ENCODE measurements around the gene STIP1. TPM values are rescaled to one million over a fixed set of nuclear protein-coding genes. Genes with fewer than 3 reads are reported as not detected.

The STIP1 gene
- total RNA-seq, 1 donor from 2014 or later, result 69.9 TPM

DNA sequence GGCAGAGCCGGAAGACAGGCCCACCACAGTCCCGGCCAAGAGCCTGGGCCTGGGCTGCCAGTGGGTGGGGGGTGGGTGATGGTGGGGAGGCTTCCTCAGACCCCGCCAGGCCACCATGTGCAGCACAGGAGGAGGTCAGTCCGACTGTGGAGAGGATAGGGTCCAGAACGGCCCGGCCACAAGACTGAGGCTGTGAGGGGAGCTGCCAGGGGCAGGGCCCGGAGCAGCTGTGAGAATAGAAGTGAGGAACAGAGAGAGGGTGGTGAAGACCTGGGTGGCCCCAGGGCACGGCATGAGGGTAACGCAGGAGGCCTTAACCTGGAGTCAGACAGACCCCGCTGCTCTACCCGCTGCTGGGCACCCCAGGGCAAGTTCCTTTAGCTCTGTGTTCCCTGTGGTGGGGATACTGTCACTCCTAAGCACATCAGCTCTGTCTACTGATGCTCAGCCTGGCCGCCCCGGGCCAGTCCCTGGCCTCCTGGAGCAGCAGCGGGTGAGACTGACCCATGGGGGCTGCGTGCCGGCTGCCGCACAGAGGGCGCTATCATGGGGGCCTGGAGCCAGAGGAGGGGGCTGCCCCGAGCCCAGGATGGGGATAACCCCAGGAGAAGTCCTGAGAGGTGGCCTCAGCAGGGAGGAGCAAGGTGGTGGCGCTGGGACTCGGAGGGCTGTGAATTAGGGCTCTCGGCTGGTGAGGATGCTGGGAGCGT lies 22.3 kb downstream of the STIP1 start:
- Histone ChIP-seq H3K36me3 (ENCODE audit: control insufficient read depth in 3 of 3, insufficient read depth in 3 of 3, low read length in 3 of 3) (peaks cover 18 to 25% (median 19%) of the 10 kb centered on the region in 3 donors), H3K9ac (ENCODE audit: low read depth in 1 of 3, low read length in 3 of 3) (peak overlapping the region; percentile 54 to 64 (median 62)), H3K4me3 (ENCODE audit: low read length in 3 of 3) (peak overlapping the region; percentile 52 to 67 (median 54)), H3K9me3 (ENCODE audit: control insufficient read depth in 3 of 3, low read length in 3 of 3) (no peaks in the 10 kb centered on the region), H3K27me3 (ENCODE audit: control insufficient read depth in 3 of 3, insufficient read depth in 3 of 3, low read length in 3 of 3) (no peaks in the 10 kb centered on the region), H3K4me1 (ENCODE audit: control insufficient read depth in 3 of 3, insufficient read depth in 3 of 3, low read length in 3 of 3) (peaks cover 15 to 35% (median 32%) of the 10 kb centered on the region in 3 donors), H3K27ac (ENCODE audit: low read depth, low read length) (peak overlapping the region; percentile 83)

DNA sequence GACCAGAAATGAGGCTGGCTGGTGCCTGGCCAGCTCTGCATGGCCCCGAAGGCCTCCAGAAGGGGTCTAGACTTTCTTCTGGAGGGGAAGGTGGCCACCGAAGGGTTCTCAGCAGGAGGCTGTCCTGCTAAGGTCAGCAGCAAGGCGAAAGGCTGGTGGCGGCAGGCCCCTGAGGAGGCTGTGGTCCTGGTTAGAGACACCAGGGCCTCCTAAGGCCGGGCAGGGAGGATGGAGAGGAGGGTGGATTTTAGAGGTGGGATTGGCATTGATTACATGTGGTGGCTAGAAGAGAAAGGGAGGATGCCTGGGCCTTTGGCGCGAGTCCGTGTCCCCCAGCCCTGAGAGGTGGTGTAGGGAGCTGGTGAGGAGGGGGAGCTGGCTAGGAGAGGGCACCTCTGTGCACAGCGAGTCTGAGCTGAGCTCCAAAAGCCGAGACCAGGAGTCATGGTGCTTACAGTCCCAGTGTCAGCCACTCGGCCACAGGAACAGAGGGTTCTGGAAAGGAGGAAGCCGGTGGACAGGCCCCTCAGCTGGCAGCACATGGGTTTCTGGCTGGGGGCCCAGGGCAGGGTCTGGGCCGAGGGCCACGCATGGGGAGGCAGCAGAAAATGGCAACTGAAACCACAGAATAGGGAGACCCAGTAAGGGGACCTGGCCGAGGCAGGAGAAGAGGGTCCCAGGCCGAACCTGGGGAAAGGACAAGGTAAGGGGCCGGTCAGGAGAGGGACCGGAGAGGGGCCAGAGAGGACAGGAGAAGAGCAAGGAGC lies 23.0 kb downstream of the STIP1 start:
- peaks cover 11 to 17% (median 11%) of the 10 kb centered on the region in 3 donors for H3K36me3 ChIP-seq (ENCODE audit: control insufficient read depth in 3 of 3, insufficient read depth in 3 of 3, low read length in 3 of 3)
- H3K4me1 ChIP-seq (ENCODE audit: control insufficient read depth in 3 of 3, insufficient read depth in 3 of 3, low read length in 3 of 3), result peaks cover 15 to 35% (median 31%) of the 10 kb centered on the region in 3 donors
- H3K27me3 ChIP-seq (ENCODE audit: control insufficient read depth in 3 of 3, insufficient read depth in 3 of 3, low read length in 3 of 3), result no peaks in the 10 kb centered on the region
- H3K27ac ChIP-seq (ENCODE audit: low read depth, low read length), result peak overlapping the region; percentile 83
- peak overlapping the region in 1 of 3 donors; percentile 64 for H3K9ac ChIP-seq (ENCODE audit: low read depth in 1 of 3, low read length in 3 of 3)
- no peaks in the 10 kb centered on the region for H3K9me3 ChIP-seq (ENCODE audit: control insufficient read depth in 3 of 3, low read length in 3 of 3)
- H3K4me3 ChIP-seq (ENCODE audit: low read length in 3 of 3), result no peak overlapping the region

DNA sequence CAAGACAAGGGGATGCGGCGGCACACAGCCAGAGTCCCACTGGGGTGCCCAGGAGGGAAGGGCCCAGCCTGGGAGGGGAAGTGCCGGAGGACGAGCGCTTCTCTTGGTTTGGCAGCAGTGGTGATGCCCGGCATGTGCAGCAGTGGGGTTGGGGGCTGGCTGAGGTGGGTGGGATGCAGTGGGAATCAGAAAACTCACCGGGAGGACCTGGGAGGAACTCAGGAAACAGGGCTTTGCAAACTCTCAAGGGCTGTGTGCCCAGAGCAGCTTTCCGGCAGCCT lies 23.5 kb downstream of the STIP1 start:
- H3K9me3 ChIP-seq (ENCODE audit: control insufficient read depth in 3 of 3, low read length in 3 of 3), result no peaks in the 10 kb centered on the region
- no peak overlapping the region for H3K27ac ChIP-seq (ENCODE audit: low read depth, low read length)
- H3K36me3 ChIP-seq (ENCODE audit: control insufficient read depth in 3 of 3, insufficient read depth in 3 of 3, low read length in 3 of 3), result peaks cover 8 to 15% (median 9%) of the 10 kb centered on the region in 3 donors
- H3K4me1 ChIP-seq (ENCODE audit: control insufficient read depth in 3 of 3, insufficient read depth in 3 of 3, low read length in 3 of 3), result peaks cover 10 to 30% (median 26%) of the 10 kb centered on the region in 3 donors
- no peaks in the 10 kb centered on the region for H3K27me3 ChIP-seq (ENCODE audit: control insufficient read depth in 3 of 3, insufficient read depth in 3 of 3, low read length in 3 of 3)
- no peak overlapping the region for H3K4me3 ChIP-seq (ENCODE audit: low read length in 3 of 3)
- H3K9ac ChIP-seq (ENCODE audit: low read depth in 1 of 3, low read length in 3 of 3), result no peak overlapping the region

DNA sequence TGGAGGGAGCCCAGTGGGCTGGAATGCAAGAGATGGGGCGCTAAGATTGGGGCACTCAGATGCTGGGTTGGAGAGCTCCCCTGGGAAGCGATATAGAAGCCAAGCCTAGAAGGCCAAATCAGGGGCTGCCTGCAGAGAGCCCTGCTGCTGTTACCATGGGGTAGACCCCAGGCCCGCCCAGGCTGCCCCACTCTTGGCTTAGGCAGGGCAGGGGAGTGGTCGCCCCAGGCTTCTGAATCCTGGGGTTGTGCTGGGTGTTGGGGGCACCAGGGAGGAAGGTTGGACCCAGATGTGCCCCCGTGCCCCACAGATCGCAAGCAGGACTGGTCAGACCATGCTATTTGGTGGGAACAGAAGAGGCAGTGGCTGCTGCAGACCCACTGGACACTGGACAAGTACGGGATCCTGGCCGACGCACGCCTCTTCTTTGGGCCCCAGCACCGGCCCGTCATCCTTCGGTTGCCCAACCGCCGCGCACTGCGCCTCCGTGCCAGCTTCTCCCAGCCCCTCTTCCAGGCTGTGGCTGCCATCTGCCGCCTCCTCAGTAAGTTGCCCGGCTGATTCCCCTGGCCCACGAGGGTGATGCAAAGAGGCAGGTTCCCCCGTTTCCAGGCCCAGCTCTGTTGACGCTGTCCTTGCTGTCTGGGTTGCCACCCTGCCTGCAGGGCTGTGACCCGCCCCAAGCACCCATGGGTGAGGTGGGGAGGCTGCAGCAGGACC lies 24.5 kb downstream of the STIP1 start:
- H3K27me3 ChIP-seq (ENCODE audit: control insufficient read depth in 3 of 3, insufficient read depth in 3 of 3, low read length in 3 of 3), result no peaks in the 10 kb centered on the region
- H3K9me3 ChIP-seq (ENCODE audit: control insufficient read depth in 3 of 3, low read length in 3 of 3), result no peaks in the 10 kb centered on the region
- no peak overlapping the region for H3K9ac ChIP-seq (ENCODE audit: low read depth in 1 of 3, low read length in 3 of 3)
- peaks cover 5 to 24% (median 21%) of the 10 kb centered on the region in 3 donors for H3K4me1 ChIP-seq (ENCODE audit: control insufficient read depth in 3 of 3, insufficient read depth in 3 of 3, low read length in 3 of 3)
- H3K36me3 ChIP-seq (ENCODE audit: control insufficient read depth in 3 of 3, insufficient read depth in 3 of 3, low read length in 3 of 3), result peaks cover 8 to 15% (median 8%) of the 10 kb centered on the region in 3 donors
- H3K4me3 ChIP-seq (ENCODE audit: low read length in 3 of 3), result no peak overlapping the region
- H3K27ac ChIP-seq (ENCODE audit: low read depth, low read length), result no peak overlapping the region

DNA sequence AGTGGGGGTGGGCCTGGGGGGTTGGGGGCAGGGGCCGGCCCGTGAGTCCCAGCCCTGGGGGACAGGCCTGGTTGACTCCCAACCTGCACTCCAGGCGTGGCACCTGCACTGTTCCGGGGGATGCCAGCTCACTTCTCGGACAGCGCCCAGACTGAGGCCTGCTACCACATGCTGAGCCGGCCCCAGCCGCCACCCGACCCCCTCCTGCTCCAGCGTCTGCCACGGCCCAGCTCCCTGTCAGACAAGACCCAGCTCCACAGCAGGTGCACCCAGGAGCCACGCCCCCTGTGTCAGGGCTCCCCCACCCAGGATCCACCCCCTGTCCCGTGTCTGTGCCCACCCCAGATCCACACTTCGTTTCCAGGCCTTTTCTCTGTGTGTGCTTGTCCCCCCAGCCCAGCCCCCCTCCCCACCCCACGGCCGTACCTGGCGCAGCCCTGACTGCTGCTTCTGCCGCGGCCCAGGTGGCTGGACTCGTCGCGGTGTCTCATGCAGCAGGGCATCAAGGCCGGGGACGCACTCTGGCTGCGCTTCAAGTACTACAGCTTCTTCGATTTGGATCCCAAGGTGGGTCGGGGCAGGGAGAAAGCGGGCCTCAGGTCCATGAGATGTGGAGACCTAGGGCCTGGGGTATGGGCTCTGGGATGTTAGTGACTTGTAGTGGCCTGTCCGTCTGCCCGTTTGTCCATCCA lies 25.4 kb downstream of the STIP1 start:
- no peak overlapping the region for H3K27ac ChIP-seq (ENCODE audit: low read depth, low read length)
- H3K9ac ChIP-seq (ENCODE audit: low read depth in 1 of 3, low read length in 3 of 3), result no peak overlapping the region
- H3K27me3 ChIP-seq (ENCODE audit: control insufficient read depth in 3 of 3, insufficient read depth in 3 of 3, low read length in 3 of 3), result no peaks in the 10 kb centered on the region
- H3K9me3 ChIP-seq (ENCODE audit: control insufficient read depth in 3 of 3, low read length in 3 of 3), result no peaks in the 10 kb centered on the region
- H3K36me3 ChIP-seq (ENCODE audit: control insufficient read depth in 3 of 3, insufficient read depth in 3 of 3, low read length in 3 of 3), result peaks cover 4 to 10% (median 4%) of the 10 kb centered on the region in 3 donors
- no peak overlapping the region for H3K4me3 ChIP-seq (ENCODE audit: low read length in 3 of 3)
- peaks cover 5 to 19% (median 14%) of the 10 kb centered on the region in 3 donors for H3K4me1 ChIP-seq (ENCODE audit: control insufficient read depth in 3 of 3, insufficient read depth in 3 of 3, low read length in 3 of 3)

DNA sequence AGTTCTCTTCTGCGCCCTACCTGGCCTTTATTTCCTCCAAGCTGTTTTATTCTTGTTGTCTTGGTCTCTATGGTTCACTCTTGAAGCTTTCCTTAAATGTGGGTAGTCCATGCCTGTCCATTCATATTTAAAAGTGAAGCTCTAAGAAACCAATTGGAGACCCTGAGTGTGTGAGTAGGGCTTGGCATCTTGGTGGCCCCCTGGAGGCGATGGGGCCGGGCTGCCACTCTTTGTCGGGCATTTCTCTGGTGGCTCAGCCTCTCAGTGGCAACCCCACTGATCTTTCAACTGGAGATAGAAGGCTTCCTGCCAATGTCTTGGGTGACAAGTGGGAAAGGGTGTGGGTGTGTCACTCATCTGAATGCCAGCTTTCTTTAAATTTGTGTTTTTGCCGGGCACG lies 30.9 kb downstream of the STIP1 start:
- H3K9me3 ChIP-seq (ENCODE audit: control insufficient read depth in 3 of 3, low read length in 3 of 3), result no peaks in the 10 kb centered on the region
- H3K9ac ChIP-seq (ENCODE audit: low read depth in 1 of 3, low read length in 3 of 3), result no peak overlapping the region
- H3K4me3 ChIP-seq (ENCODE audit: low read length in 3 of 3), result no peak overlapping the region
- no peak overlapping the region for H3K27ac ChIP-seq (ENCODE audit: low read depth, low read length)
- H3K36me3 ChIP-seq (ENCODE audit: control insufficient read depth in 3 of 3, insufficient read depth in 3 of 3, low read length in 3 of 3), result peaks cover 6 to 14% (median 7%) of the 10 kb centered on the region in 3 donors
- peaks cover 13 to 14% (median 13%) of the 10 kb centered on the region in 3 donors for H3K4me1 ChIP-seq (ENCODE audit: control insufficient read depth in 3 of 3, insufficient read depth in 3 of 3, low read length in 3 of 3)
- H3K27me3 ChIP-seq (ENCODE audit: control insufficient read depth in 3 of 3, insufficient read depth in 3 of 3, low read length in 3 of 3), result no peaks in the 10 kb centered on the region

DNA sequence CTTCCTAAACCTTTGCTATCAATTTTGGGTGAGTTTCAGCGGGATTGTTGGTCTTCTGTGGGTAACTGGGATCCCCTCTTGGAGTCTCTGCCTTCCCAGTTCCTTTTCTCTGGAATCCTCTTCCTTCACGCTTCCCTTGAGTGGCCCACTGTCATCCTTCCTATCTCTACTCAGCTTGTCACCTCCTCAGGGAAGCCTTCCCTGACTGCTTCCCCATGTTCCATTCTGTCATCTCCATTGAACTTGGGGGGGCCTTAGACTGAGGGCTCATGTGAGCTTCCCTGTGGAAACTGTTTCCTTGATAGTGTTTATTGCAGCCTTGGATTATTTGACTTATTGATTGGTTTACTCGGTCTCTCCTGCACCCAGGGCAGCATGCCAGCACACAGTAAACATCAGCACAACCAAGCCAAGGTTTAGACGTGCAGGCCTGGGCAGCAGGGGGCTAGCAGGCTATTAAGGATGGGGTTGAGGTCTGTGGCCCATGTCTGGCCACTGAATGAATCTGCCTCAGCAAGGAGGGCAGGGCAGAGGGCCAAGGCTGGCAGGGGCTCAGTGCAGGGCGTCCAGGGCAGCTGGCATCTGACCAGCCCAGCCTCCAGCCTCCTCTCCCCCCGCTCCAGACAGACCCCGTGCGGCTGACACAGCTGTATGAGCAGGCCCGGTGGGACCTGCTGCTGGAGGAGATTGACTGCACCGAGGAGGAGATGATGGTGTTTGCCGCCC lies 32.8 kb downstream of the STIP1 start:
- peaks cover 28 to 30% (median 28%) of the 10 kb centered on the region in 3 donors for H3K4me1 ChIP-seq (ENCODE audit: control insufficient read depth in 3 of 3, insufficient read depth in 3 of 3, low read length in 3 of 3)
- H3K9me3 ChIP-seq (ENCODE audit: control insufficient read depth in 3 of 3, low read length in 3 of 3), result no peaks in the 10 kb centered on the region
- peaks cover 6 to 8% (median 8%) of the 10 kb centered on the region in 3 donors for H3K36me3 ChIP-seq (ENCODE audit: control insufficient read depth in 3 of 3, insufficient read depth in 3 of 3, low read length in 3 of 3)
- no peaks in the 10 kb centered on the region for H3K27me3 ChIP-seq (ENCODE audit: control insufficient read depth in 3 of 3, insufficient read depth in 3 of 3, low read length in 3 of 3)
- H3K9ac ChIP-seq (ENCODE audit: low read depth in 1 of 3, low read length in 3 of 3), result peak overlapping the region in 1 of 3 donors; percentile 50
- no peak overlapping the region for H3K4me3 ChIP-seq (ENCODE audit: low read length in 3 of 3)
- no peak overlapping the region for H3K27ac ChIP-seq (ENCODE audit: low read depth, low read length)

DNA sequence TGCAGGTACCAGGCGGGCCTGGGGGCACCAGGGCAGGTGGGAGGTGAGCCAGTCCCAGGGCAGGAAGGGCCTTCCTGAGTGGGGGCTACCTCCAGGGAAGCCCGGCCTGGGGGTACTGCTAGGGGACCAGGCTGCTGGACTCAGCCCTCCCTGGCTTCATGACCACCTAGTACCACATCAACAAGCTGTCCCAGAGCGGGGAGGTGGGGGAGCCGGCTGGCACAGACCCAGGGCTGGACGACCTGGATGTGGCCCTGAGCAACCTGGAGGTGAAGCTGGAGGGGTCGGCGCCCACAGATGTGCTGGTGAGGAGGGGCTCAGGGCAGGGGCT lies 33.3 kb downstream of the STIP1 start:
- Histone ChIP-seq H3K27ac (ENCODE audit: low read depth, low read length) (no peak overlapping the region), H3K9me3 (ENCODE audit: control insufficient read depth in 3 of 3, low read length in 3 of 3) (no peaks in the 10 kb centered on the region), H3K9ac (ENCODE audit: low read depth in 1 of 3, low read length in 3 of 3) (peak overlapping the region in 1 of 3 donors; percentile 50), H3K4me3 (ENCODE audit: low read length in 3 of 3) (no peak overlapping the region), H3K4me1 (ENCODE audit: control insufficient read depth in 3 of 3, insufficient read depth in 3 of 3, low read length in 3 of 3) (peaks cover 34 to 35% (median 34%) of the 10 kb centered on the region in 3 donors), H3K36me3 (ENCODE audit: control insufficient read depth in 3 of 3, insufficient read depth in 3 of 3, low read length in 3 of 3) (peaks cover 8 to 13% (median 11%) of the 10 kb centered on the region in 3 donors), H3K27me3 (ENCODE audit: control insufficient read depth in 3 of 3, insufficient read depth in 3 of 3, low read length in 3 of 3) (no peaks in the 10 kb centered on the region)

DNA sequence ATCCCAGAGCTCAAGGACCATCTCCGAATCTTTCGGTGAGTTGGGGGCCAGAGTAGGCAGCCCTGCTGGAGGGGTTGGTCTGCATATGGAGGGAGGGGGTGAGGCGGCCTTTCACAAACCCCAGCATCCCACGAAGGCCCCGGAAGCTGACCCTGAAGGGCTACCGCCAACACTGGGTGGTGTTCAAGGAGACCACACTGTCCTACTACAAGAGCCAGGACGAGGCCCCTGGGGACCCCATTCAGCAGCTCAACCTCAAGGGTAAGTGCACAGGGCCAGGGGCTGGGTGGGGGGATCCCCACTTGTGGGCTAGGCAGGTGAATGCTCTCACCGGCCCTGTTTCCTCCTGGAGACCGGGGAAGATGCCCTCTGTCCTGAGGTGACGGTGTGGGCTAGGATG lies 33.8 kb downstream of the STIP1 start:
- Histone ChIP-seq H3K36me3 (ENCODE audit: control insufficient read depth in 3 of 3, insufficient read depth in 3 of 3, low read length in 3 of 3) (peaks cover 8 to 15% (median 13%) of the 10 kb centered on the region in 3 donors), H3K27ac (ENCODE audit: low read depth, low read length) (no peak overlapping the region), H3K4me1 (ENCODE audit: control insufficient read depth in 3 of 3, insufficient read depth in 3 of 3, low read length in 3 of 3) (peaks cover 38 to 39% (median 38%) of the 10 kb centered on the region in 3 donors), H3K9me3 (ENCODE audit: control insufficient read depth in 3 of 3, low read length in 3 of 3) (no peaks in the 10 kb centered on the region), H3K9ac (ENCODE audit: low read depth in 1 of 3, low read length in 3 of 3) (no peak overlapping the region), H3K27me3 (ENCODE audit: control insufficient read depth in 3 of 3, insufficient read depth in 3 of 3, low read length in 3 of 3) (no peaks in the 10 kb centered on the region), H3K4me3 (ENCODE audit: low read length in 3 of 3) (no peak overlapping the region)

Data from skeletal muscle tissue (tissue), 4 donors.